Middle frontal gyrus (tissue), 1 donor: ENCODE measurements around the gene UBE2C.

Source experiments
- DNase-seq: peaks from one replicate; pipeline ENCODE4 v3.0.0-alpha.2; 2015; ENCODE audit warnings: low spot score; ENCODE audit errors: extremely low spot score

The UBE2C gene

GRCh38 chr20:45833030-45833882 is 20.8 kb downstream of the UBE2C start, which contains the start of gene SNX21:
TSS of gene SNX21 (plus strand) at chr20:45833799. CDS start at chr20:45833920, 121 bp downstream.
- no peak for DNase-seq

DNA sequence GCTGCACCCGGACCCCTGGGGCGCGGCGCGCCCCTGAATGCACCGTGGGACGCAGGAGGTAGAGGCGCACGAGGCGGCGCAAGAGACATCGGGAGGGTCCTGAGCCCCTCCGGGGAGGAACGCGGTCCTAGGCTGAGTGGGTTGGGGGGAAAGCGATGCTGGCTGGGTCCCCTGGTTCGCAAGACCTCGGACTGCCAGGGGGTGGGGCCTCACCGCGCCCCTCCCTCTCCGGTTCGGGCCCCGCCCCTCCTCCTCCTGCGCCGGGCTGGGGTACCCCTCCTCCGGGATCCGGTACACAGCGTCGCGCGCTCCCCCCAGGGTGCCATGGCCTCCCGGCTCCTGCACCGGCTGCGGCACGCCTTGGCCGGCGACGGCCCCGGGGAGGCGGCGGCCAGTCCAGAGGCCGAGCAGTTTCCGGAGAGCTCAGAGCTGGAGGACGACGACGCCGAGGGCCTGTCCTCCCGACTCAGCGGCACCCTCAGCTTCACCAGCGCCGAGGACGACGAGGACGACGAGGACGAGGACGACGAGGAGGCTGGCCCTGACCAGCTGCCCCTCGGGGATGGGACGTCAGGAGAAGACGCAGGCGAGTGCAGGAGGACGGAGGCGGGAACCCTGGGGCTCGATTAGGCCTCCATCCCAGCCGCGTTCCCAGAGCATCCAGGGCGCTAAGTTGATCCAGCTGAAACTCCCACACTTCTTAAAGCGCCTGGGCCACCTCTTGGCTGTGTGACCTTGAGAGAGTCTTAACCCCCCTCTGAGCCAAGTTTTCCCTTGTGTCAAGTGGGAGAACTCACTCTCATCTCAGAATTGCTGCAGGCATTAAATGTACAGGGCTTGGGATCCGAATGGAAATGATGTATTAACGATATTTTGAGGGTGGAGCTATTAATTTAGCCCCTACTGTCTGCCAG is 21.7 kb downstream of the UBE2C start:
- DNase-seq: peak; percentile 39

- DNase-seq: no peak
Measured at GRCh38 chr20:45834797-45835161, 22.3 kb downstream of the UBE2C start.

DNA sequence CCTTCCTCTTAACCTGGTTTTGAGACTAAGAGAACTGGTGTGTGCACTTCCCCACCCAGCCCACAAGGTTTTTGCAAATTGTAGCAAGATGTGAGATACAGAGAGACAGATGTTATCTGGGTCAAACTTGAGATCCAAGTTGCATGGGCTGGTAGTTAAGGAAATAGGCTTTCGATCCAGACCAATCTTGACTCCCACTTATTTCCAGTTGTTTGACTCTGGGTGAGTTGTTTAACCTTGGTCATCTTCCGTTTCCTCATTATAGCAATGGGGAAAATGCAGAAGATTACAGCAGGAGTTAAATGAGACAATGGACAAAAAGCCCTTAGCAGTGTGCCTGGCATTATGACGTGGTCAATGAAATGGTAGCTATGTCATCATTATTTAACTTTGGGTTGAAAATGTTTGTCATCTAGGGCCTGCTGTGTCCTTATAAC is 22.9 kb downstream of the UBE2C start:
- DNase-seq: no peak

GRCh38 chr20:45835825-45836224 is 23.4 kb downstream of the UBE2C start:
- DNase-seq: no peak

GRCh38 chr20:45836841-45837240 is 24.4 kb downstream of the UBE2C start:
- no peak for DNase-seq

- DNase-seq: no peak
Measured at GRCh38 chr20:45840700-45841198, 28.3 kb downstream of the UBE2C start.

GRCh38 chr20:45841407-45842129 is 29.1 kb downstream of the UBE2C start:
- DNase-seq: no peak

DNA sequence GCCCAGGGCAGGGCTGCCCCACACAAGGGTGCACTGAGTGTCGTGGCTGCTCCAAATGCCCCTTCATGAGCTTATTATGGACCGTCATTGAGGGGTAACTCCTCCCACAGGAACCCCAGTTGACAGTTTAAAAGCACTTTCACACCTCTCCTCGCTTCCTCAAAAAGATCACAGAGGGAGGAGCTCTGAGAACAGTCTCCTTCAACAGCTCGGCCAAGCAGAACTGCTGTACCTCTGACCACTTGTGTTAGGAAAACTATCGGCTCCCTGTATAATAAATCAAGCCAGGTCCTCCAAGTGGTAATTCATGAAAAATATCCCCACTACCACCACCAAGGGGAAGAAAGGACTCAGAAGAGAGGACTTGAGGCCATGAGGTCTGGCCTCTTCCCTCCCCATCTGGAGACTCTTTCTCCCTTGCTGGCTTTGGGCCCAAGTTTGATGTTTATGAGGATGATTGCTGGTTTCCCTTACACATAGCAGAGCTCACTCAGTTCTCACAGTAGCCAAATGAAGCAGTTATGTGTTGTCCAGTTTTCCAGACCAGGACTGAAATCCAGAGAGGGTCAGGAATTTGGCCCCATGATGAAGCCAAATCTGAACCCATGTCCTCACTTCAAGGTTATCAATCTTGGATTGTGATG is 29.8 kb downstream of the UBE2C start:
- DNase-seq: no peak

GRCh38 chr20:45843506-45843905 is 31.1 kb downstream of the UBE2C start:
- DNase-seq: no peak

DNA sequence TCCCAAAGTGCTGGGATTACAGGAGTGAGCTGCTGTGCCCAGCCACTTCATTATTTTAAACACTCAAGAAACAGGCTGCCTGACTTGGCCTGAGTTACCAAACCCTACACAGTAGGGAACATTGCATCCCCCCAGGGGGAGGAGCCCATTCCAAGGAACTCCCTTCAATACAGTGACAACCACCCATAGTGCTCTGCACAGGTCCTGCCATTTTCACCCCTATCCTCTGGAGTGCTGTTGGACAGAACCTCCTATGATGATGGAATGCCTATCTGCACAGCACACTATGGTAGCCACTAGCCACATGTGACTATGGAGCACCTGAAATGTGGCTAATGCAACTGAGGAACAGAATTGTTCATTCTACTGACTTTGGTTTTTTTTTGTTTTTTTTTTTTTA is 33.0 kb downstream of the UBE2C start:
- DNase-seq: no peak

DNA sequence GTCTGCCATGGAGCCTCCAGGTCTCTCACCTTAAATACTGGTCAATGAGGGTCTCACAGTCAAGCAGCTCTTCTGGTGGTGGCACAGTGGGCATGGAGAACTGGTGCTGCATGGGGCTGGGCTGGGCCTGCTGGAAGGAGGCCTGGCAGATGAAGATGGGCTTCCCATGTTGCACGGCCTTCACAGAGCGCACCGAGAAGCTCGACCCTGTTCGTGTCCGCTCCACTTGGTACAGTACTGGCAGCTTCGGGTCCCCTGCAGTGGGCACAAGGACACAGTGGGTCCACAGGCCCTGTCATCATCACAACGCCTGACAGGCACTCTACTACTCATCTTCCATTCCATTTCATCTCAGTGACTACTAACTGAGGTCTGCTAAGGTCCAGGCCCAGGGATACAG is 36.0 kb downstream of the UBE2C start:
- no peak for DNase-seq

- no peak for DNase-seq
Measured at GRCh38 chr20:45848969-45849582, 36.6 kb downstream of the UBE2C start.

- DNase-seq: no peak
Measured at GRCh38 chr20:45850238-45850637, 37.8 kb downstream of the UBE2C start.

DNA sequence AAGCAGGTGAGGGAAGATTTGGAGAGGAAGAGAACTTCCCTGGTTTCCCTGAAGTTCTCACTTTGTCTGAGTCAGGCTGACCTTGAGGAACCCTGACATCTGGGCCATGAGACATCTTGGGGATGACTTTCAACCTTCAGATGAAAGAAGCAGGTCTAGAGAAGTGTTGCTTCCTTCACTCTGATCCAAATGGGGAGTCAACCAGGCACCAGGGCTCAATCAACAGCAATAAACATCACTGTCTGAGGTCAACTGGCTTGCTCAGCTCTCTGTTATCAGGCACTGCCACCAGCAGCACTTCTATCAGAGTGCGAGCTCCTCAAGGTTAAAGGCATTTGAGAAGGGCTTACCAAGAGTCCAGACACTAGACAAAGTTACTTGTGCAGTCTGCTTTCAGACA is 38.5 kb downstream of the UBE2C start:
- DNase-seq: no peak

GRCh38 chr20:45851501-45851900 is 39.1 kb downstream of the UBE2C start:
- no peak for DNase-seq

DNA sequence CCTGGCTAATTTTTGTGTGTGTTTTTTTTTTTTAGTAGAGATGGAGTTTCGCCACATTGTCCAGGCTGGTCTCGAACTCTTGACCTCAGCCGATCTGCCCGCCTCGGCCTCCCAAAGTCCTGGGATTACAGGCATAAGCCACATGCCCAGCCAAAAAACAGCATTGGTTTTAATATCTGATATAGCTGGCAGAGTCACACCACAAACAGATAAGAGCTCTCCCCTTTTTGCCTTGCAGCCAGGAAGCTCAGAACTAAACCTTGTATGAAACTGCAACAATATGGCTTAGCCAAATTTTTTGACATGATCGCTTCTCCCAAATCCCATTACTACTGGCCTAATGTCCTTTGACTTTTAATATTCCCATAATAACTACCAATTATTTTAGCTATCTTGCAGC is 39.9 kb downstream of the UBE2C start:
- no peak for DNase-seq

DNA sequence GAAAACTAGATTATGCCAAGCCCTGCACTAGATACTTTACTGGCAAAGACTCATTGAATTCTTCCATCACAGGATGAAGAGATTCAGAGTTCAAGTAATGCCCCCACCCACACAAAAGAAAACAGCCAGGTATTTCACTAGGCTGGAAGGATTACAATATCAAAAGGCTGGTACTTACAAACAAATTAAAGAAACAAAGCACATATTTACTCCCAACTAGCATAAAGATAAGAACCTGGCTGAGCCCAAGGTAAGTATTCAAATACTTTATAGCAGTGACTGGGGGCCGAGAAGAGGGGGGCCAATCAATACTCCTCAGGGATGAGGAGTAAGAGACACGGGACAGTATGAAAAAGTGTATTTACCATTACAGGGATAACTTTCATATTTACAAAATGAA is 41.0 kb downstream of the UBE2C start:
- no peak for DNase-seq

GRCh38 chr20:45857114-45857881 is 44.9 kb downstream of the UBE2C start, which contains the start of the genes ACOT8 and ZSWIM3:
TSS of gene ACOT8 (minus strand) at chr20:45857392. CDS start at chr20:45857315, 77 bp downstream.
TSS of gene ZSWIM3 (plus strand) at chr20:45857614. CDS start at chr20:45857826, 212 bp downstream.
- DNase-seq: peak; percentile 99

DNA sequence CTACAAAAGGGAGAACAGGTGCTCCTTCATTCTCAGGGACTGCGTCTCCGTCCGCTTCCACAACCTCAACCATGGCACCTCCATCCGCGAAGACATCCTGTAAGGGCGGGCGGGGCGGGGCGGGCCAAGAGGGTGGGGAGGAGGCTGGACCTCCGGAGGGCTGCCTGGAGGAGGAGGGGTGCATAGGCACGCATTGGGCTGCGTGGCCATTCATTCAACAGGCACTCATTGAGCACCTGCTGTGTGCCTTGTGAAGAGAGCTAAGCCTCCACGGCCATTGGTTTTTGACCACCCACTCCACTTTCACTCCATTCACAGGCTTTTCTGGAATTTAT is 45.4 kb downstream of the UBE2C start:
- no peak for DNase-seq
